ENCODE data around the gene PIP4P1. TPM values are rescaled to one million over a fixed set of nuclear protein-coding genes. Genes with fewer than 3 reads are reported as not detected.

Gene PIP4P1
- total RNA-seq, 4 donors from 2014 or later, result 11.8 to 29.7 (median 23.9) TPM

DNA sequence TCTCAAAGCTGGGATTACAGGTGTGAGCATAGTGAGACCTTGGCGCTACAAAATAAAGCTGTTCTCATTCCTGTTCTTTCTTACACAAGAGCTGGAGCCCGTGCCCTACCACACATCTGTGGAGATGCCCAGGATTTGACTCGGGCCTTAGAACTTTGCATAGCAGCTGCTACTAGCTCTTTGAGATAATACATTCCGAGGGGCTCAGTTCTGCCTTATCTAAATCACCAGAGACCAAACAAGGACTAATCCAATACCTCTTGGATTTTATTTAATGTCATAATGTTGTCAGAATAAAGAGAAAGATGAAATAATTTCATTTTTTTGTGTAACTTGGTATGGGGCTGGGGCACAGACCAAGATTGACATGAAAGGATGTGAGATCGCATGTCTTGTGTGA, 15.5 kb upstream of the PIP4P1 start:
- peaks cover 0 to 53% (median 14%) of the 10 kb centered on the region in 3 donors for H3K36me3 ChIP-seq
- H3K9me3 ChIP-seq, result no peaks in the 10 kb centered on the region
- no peaks in the 10 kb centered on the region for H3K27me3 ChIP-seq
- WGBS, 2 donors, result 88 to 89% methylated on average over 5 of the region's 5 CpGs
- peaks cover 0 to 16% (median 0%) of the 10 kb centered on the region in 4 donors for H3K4me1 ChIP-seq
- no peak overlapping the region for H3K4me3 ChIP-seq
- TF ChIP-seq POLR2A (IDR thresholded peaks at IDR 0.05), result no peak
- TF ChIP-seq, protein P1, sequence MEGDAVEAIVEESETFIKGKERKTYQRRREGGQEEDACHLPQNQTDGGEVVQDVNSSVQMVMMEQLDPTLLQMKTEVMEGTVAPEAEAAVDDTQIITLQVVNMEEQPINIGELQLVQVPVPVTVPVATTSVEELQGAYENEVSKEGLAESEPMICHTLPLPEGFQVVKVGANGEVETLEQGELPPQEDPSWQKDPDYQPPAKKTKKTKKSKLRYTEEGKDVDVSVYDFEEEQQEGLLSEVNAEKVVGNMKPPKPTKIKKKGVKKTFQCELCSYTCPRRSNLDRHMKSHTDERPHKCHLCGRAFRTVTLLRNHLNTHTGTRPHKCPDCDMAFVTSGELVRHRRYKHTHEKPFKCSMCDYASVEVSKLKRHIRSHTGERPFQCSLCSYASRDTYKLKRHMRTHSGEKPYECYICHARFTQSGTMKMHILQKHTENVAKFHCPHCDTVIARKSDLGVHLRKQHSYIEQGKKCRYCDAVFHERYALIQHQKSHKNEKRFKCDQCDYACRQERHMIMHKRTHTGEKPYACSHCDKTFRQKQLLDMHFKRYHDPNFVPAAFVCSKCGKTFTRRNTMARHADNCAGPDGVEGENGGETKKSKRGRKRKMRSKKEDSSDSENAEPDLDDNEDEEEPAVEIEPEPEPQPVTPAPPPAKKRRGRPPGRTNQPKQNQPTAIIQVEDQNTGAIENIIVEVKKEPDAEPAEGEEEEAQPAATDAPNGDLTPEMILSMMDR (IDR thresholded peaks at IDR 0.05), result no peak
- TF ChIP-seq EP300 (IDR thresholded peaks at IDR 0.05), result no peak
- DNase-seq (ENCODE audit: low spot score in 2 of 2), result no peak
- peak overlapping the region in 1 of 4 donors; percentile 51 for H3K27ac ChIP-seq

DNA sequence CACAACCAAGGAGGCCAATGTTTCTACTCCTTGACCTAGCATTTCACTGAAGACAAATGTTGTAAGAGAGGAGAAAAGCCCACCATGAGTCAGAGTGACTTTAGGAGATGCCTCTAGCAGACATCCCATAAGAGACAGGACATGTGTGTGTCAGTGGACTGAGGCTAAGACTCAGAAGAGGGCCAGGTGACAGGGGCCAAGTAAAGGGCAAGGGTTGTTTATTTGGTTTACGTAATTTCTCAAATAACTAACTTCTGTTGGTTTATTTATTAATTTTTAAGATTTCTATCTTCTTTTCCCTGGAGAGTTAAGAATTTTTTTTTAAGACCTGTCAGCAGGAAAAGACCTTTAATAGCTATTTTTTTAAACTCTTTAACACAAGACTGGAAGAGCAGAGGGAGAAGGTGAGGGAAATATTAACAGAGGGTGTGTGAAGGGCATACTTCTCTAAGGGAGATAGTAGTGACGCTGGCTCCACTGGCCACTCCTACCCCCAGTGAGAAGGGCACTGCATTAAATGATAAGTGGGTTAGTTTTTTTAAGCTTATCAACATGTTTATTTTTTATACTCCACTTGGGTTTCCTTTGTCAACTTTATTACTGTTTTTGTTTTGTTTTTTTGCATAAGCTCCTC, 11.4 kb upstream of the PIP4P1 start:
- WGBS, 2 donors, result 91 to 92% methylated on average over 2 of the region's 2 CpGs

DNA sequence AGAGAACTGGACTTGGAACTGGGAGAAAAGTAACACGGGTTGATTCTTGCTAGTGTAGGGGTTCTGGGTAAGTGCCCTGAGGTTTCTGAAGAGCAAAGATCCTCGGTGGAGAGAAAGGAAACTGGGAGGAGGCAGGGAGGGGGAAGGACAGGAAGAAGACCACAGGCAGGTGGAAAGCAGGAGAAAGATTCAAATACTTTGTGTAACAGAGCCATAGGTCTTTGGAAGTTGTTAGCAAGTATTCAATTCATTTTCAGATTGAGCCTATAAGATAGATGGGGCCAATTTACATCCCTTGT, 9.3 kb upstream of the PIP4P1 start:
- no peaks in the 10 kb centered on the region for H3K27me3 ChIP-seq
- no peak for DNase-seq (ENCODE audit: low spot score in 2 of 2)
- H3K36me3 ChIP-seq, result peaks cover 0 to 32% (median 14%) of the 10 kb centered on the region in 3 donors
- TF ChIP-seq EP300 (IDR thresholded peaks at IDR 0.05), result no peak
- TF ChIP-seq, protein P1 (IDR thresholded peaks at IDR 0.05), result no peak
- no peak for TF ChIP-seq POLR2A (IDR thresholded peaks at IDR 0.05)
- H3K9me3 ChIP-seq, result no peaks in the 10 kb centered on the region
- H3K4me1 ChIP-seq, result peaks cover 0 to 19% (median 10%) of the 10 kb centered on the region in 4 donors
- peak overlapping the region in 3 of 4 donors; percentile 85 to 91 (median 88) for H3K27ac ChIP-seq
- 0 to 15% methylated on average over 2 of the region's 2 CpGs for WGBS, 2 donors
- peak overlapping the region; percentile 51 to 85 (median 70) for H3K4me3 ChIP-seq

More for the DNA sequence above, 11.4 kb upstream of the PIP4P1 start:
- TF ChIP-seq POLR2A (IDR thresholded peaks at IDR 0.05), result no peak
- TF ChIP-seq, protein P1 (IDR thresholded peaks at IDR 0.05), result no peak
- TF ChIP-seq EP300 (IDR thresholded peaks at IDR 0.05), result no peak
- Histone ChIP-seq H3K4me1 (peaks cover 0 to 21% (median 14%) of the 10 kb centered on the region in 4 donors), H3K9me3 (no peaks in the 10 kb centered on the region), H3K4me3 (no peak overlapping the region), H3K27me3 (no peaks in the 10 kb centered on the region), H3K27ac (no peak overlapping the region), H3K36me3 (peaks cover 0 to 53% (median 14%) of the 10 kb centered on the region in 3 donors)
- DNase-seq (ENCODE audit: low spot score in 2 of 2), result no peak

DNA sequence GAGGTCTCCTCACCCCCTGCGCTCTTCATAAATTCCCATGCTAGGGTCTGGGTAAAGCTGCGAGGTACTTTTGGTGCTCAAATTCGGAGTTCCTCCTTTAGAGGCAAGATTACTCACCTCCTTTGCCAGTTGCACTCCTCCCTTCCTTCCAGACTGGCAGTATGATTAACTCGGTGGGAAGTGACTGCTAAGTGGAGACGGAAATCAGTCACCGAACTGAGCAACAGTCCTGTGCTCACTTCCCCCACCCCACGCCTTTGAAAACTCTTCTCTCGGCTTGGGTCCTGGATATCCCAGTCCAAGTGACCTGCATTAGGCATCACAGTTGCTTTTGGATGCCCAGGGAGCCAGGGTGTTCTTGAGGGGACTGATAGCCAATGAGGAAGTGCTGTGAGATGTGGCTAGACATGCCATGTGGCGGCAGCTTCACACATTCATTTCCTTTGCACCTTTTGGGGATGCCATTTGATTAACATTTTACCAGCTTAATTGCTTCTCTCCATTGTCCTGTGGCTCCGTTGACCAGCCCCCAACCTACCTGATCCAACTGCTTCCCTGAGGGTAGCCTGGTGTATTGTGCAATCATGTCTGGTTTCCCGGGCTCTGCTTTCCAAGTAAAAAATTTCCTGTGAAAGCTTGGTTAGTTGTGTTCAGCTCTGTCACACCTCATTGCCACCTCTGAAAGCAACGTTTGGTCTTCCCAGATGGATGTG, 8.8 kb upstream of the PIP4P1 start:
- DNase-seq (ENCODE audit: low spot score in 2 of 2), result no peak
- Histone ChIP-seq H3K36me3 (peaks cover 0 to 27% (median 9%) of the 10 kb centered on the region in 3 donors), H3K4me3 (peak overlapping the region; percentile 51 to 85 (median 70)), H3K4me1 (peaks cover 0 to 19% (median 10%) of the 10 kb centered on the region in 4 donors), H3K9me3 (no peaks in the 10 kb centered on the region), H3K27ac (peak overlapping the region; percentile 47 to 91 (median 86)), H3K27me3 (no peaks in the 10 kb centered on the region)
- WGBS, 2 donors, result 3 to 6% methylated on average over 12 of the region's 12 CpGs
- TF ChIP-seq POLR2A (IDR thresholded peaks at IDR 0.05) (no peak), EP300 (IDR thresholded peaks at IDR 0.05) (no peak)
- TF ChIP-seq, protein P1 (IDR thresholded peaks at IDR 0.05), result no peak

Data from tibial nerve (tissue), 4 donors.